CD4-positive, alpha-beta T cell treated with Interleukin-10 for 1 hour (primary cell): ENCODE measurements around the gene KCNJ6.

Source experiments
- DNase-seq: peaks from one replicate; pipeline ENCODE4 v3.0.0-alpha.2; 2020

The KCNJ6 gene

GRCh38 chr21:37904856-37905255 lies 11.4 kb downstream of the KCNJ6 start:
- no peak for DNase-seq

GRCh38 chr21:37903396-37903795 lies 12.9 kb downstream of the KCNJ6 start:
- DNase-seq, result no peak

DNA sequence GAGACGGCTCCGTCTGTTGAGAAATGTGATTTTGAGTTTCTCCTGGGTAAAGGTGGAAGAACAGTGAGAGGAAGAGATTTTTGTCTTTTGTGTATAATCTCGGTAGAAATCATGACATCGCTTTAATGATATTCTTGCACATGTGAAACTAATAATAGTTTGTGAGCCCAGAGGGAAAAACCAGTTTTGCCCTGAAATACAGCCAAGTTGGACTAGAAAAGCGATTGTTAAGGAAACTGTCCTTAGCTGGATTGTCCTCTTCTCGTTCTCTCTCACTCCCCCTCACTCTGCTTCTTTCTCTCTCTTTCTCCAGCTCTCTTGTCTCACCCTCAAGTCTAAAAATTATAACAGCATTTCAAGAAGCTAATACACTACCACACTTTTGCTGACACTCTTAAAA lies 17.1 kb downstream of the KCNJ6 start:
- DNase-seq, result no peak

- DNase-seq, result no peak
Observed at GRCh38 chr21:37896788-37897187, 19.5 kb downstream of the KCNJ6 start.

- no peak for DNase-seq
Observed at GRCh38 chr21:37891972-37892371, 24.3 kb downstream of the KCNJ6 start.

DNA sequence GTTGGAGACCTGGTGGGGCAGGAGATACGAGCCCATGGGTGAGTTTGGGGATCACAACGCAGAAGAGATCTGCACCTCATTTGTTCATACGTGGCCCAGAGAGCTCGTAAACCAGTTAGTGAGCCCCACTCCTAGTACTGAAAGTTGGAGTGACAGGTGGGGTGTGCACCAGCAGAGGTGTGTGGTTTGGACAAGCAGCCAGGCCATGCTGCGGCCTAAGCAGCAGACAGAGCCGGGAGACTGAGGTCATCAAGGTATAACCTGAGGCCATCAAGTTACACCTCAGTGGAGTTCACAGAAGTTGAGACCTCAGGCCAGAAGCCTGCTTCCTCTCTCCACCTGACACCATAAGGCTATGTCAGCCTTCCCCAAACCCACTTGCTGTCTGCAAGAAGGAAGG lies 27.6 kb downstream of the KCNJ6 start:
- DNase-seq, result no peak

DNA sequence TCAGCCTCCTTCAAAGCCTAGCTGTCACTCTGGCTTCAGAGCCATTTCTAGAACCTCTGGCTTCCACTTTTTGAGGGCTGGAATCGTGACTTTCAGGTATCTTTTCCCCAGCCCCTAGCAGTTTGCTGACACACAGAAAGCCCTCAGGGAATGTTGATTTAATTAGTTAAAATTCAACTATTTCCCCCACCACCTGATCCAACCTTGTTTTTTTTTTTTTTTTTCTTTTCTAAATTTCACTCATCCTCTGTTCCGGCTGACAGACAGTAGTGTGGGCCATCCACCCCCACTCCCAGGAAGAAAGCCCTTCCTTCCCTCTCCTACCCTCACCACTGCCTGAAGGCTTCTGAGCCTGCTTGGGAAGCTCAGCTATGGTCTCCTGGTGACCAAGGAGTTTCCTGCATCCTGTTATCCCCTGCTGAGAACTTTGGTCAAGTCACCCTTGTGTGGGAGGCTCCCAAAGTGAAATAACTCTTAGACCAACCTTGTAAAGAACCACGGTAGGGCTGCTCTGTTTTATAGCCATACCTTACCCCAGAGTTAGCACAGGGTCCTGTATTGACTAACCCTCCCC lies 29.4 kb downstream of the KCNJ6 start:
- DNase-seq, result no peak

- DNase-seq, result no peak
Observed at GRCh38 chr21:37886120-37886519, 30.1 kb downstream of the KCNJ6 start.

DNA sequence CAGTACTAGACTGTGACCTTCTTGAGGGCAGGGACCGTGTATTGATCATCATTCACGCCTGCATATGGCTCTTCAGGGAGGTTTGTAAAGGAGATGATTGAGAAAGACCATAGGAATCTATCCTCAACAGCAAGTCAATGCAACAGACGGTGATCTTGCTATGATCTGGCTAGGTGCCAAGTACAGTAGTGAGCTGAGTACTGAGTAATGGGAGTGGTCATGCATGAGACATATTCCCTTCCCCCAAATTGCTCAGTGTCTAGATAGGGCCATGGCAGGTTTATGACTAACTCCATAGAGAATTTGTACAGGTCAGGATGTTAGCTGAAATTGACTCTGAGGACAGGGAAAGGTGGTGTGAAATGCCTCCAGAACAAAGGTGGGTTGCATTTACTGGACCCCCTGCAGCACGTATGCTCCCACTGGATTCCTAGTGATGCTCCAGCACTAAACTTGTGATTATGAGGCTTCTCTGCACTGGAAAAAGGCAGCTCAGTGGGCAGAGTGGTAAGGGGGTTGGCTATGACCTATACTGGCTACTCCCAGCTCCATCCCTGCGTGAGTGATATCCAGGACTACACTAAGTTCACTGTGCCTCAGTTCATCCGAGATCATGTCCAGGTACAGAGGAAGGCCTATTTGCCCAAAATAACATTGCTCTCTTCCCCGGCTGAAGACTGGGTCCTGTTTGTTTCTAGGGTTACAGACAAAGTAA lies 37.2 kb downstream of the KCNJ6 start:
- DNase-seq, result no peak

DNA sequence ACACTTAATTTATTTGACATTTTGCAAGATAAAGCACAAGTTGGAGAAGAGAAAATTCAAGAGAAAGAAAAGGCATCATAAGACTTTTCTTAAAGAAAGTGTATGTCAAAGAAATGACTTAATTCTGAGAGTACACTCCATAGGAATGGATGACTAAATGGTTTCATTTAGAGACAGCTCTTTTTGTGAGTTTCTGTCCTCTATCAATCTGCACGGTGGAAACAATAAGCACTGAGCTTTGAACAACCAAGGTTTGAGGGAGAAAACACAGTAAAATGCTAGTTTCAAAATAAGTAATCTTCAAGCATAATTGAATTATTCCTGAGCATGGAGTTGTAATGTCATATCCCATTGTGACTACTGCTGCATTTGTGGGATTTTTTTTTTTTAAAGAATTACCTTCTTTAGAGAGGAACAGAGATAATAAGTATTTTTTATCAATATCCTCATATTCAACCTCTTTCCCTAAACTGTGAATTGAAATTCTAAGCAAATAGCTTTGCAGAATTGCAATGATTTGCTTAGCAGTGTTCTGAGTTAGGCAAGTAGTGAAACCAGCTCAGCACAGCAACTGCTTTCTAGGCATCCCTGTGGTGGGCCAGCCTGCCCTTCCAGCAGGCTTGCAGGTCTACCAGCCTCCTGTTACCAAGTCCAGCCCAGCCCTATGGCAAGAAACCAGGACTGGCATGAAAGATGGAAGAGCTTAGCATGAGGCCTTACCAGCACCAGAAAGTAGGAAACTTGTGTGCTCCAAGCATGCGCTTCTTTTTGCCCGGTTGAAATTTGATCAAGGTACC lies 38.2 kb downstream of the KCNJ6 start:
- DNase-seq, result no peak

DNA sequence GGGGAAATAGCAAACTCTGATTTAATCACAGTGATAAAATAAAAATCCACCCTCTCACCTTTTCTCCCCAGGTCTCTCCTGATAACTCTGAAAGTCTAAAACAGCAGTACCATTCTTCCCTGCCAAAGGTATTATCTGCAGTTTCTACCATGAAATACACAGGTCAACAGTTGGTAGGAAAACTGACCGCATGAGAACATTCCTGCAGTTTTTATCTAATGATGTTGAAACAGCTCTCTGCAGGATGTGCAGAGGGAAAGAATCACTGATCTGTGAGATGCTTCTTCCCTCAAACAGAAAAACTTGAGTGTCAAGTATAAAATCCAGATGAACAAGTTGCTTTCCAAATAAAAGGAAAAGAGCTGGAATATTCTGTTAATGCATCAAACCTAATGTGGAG lies 39.1 kb downstream of the KCNJ6 start:
- DNase-seq, result no peak

DNA sequence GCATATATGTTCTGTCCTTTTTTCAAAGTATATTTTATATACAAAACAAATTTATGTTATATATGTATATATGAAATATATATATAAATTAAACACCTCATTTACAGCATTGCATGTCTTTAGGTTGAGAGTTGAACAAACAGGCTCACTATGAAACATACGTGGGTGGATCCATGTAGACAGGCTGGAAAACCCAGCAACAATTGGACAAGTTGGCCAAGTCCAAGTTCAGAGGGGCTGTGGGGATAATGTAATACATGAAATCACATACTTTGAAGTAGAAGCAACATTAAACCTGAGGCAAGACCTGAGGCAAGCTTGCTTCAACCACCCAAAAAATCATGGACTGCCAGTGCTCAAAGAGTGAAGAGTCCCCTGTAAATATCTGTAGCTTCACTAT lies 39.7 kb downstream of the KCNJ6 start:
- no peak for DNase-seq

DNA sequence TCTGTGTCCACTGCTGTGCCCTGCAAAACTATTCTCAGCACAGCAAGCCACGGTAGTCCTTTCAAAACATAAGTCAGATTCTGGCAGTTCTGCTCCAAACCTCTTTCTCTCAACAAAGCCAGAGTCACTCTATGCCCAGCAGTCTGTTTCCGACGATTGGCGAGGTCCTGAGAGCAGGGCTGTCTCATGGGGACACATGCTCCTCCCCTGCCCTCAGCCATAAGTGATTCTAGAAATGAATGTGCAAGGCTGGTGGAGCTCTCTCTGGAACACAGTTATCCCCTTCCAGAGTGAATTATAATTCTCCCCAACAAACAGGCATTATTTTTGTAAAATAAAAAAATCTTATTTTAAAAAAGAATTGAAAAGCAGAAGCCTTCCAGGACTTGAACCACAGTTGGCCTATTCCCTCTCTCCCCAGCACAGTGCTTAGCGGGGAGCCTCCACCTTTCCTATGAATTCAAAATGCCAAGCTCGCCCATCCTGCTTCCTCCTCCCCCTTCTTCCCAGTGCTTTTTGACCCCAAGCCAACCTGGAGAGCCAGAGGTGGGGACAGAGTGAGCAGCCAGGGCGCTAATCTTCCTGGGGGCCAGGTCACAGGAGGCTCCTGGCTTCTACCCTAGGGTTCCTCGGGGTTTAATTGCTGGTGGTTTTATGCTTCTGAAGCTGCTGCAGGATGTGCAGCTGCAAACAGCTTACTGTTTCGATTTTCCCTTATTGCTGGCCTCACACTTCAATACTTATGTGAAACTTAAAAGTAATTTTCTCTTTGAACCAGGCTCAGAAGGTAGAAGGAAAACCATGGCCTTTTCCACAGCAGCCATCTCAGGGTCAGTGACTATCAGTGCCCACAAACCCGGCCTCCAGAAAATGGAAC lies 41.1 kb downstream of the KCNJ6 start:
- no peak for DNase-seq

DNA sequence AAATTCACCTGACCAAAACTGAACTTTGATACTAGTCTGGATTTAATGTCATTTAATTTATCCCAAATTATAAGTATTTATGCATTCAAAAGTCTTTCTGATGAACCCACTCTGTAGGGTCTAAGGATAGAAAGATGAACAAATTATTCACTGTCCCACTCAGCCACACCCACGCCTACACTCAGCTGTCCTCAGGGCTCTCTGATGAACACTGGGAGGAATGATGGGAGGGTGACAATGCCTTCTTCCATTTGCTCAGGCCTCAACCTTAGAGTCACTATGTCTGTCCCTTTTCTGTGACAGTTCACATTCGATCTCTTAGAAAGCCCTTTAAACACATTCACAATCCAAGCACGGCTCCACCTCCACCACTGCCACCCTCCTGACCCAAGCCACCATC lies 41.8 kb downstream of the KCNJ6 start:
- no peak for DNase-seq

DNA sequence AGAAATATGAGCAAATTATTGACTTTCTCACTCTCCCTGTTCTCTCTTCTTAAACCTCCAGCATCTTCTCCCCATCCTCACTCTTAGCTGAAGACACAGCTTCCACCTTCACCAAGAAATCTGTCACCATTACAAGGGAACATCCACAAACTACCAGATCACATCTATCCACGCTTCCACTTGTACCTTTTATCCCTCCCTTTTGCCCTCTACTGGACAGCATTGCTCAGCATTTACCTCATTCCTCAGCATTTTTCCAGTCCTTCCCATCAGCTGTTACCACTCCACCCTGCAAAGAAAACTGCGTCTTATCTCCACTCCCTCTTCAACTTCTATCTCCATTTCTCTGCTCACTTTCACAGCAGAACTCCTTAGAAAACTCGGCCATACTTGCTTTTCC lies 42.6 kb downstream of the KCNJ6 start:
- DNase-seq, result no peak

GRCh38 chr21:37871121-37871862 lies 45.0 kb downstream of the KCNJ6 start:
- DNase-seq, result no peak

DNA sequence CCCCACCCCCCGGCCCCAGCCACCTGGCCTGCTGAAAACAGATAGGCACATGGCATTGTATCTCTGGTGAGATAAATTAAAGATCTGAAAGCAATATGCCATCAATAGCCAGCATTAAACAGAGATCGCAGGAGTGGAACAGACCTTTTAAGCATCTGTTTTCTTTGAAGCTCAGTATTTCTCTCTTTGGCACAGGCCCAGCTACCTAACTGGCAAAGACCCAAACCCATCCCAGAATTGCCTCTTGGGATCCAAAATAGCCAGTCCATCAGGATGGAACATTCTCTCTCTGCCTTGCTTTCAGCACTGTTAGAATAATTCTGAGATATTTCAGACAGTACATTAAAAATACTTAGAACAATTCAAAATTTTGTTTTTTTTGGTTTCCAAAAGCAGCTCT lies 46.0 kb downstream of the KCNJ6 start:
- no peak for DNase-seq

DNA sequence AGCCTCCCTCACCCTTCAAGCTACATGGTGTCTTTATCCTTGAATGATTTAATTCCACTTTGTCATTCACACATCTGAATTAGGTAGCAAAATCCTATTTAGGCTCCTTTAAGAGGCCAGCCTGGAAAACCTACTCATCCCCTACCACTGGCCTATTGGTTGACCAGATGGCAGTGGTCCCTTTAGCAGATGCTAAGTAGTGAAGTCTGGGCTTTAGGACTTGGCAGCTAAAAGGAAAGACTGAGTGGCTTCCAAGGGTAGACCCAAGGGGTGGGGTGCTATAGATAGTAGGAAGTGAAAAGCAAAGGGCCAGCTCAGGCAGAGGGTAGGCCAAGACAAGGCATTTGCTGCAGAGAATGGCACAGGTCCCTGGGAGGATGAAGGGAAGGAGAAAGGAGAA lies 46.6 kb downstream of the KCNJ6 start:
- no peak for DNase-seq

DNA sequence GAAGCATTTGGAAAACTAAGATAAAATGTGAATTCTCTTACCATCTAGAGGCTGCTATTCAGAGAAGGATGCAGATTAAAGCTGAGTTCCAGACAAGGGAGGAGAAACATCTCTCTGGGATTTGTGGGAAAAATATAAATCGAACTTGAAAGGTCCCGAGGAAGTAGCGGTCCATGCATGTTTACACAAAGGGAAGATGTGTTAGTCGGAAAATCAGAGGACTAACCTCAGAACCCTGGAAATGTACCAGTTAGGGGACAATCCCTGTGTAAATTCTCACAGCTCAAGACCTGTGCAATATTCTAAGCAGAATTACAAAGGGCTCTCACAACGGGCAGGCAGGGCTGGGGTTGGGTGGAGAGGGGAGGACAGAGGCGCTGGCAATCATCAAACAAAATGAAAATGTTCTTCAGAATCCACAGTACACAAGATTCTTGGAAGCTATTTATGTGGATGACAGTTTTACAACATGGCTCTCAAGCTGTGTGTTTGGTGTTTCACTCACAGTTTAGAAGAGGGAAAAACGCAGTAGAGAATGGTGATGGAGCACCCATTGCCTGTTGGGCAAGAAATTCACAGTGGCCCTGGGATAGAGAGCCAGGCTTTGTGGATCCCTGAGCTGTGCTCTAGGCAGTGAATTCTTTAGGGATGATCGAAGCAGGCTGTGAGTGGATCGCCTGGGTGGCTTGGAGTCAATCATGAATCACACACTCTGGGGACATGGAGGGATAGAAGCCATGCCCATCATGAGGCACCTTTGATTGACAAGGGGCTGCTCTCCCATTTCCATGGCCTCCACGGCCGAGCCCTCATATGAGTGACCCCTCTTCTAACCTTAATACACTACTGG lies 47.6 kb downstream of the KCNJ6 start:
- no peak for DNase-seq

DNA sequence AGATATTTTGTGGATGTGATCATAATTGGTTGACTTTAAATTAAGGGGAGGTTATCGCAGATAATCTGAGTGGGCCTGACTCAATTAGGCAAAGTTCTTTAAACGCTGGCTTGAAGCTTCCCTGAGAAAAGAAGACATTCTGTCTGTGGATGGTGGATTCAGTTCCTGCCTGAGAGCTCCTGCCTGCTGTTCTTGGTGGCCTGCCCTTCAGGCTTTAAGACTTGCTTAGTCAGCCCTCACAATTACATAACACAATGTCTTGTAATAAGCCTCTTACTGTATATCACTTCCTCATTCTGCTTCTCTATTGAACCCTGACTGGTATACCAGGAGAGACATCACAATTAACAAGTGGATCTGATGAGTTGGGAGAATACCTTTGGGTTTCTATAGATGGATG lies 50.2 kb downstream of the KCNJ6 start:
- DNase-seq, result peak; percentile 4

GRCh38 chr21:37865156-37865555 lies 51.1 kb downstream of the KCNJ6 start:
- no peak for DNase-seq

- no peak for DNase-seq
Observed at GRCh38 chr21:37863842-37864241, 52.4 kb downstream of the KCNJ6 start.
